ENCODE data around the gene PEPD.

The PEPD gene

DNA sequence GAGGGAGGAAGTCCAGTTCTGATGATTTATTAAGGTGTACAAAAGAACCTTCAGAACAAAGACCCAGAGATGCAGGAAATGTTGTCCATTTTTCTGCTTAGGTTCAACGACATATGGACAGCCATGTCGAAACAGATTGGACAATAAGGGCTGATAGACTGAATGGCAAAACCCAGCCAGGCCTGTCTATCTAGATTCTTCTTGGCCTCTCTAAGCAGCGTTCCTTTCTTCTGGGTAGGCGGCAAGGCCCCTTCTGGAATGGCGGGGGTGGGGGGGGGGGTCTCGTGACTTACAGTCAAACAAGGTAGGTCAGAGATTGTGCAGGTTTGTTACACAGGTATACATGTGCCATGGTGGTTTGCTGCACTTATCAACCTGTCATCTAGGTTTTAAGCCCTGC, 39.7 kb upstream of the PEPD start:
- H3K4me1 ChIP-seq (ENCODE audit: control insufficient read depth in 1 of 2, insufficient read depth in 1 of 2, low read depth in 1 of 2, low read length in 1 of 2): no peaks in the 10 kb centered on the region
- TF ChIP-seq, protein P1, sequence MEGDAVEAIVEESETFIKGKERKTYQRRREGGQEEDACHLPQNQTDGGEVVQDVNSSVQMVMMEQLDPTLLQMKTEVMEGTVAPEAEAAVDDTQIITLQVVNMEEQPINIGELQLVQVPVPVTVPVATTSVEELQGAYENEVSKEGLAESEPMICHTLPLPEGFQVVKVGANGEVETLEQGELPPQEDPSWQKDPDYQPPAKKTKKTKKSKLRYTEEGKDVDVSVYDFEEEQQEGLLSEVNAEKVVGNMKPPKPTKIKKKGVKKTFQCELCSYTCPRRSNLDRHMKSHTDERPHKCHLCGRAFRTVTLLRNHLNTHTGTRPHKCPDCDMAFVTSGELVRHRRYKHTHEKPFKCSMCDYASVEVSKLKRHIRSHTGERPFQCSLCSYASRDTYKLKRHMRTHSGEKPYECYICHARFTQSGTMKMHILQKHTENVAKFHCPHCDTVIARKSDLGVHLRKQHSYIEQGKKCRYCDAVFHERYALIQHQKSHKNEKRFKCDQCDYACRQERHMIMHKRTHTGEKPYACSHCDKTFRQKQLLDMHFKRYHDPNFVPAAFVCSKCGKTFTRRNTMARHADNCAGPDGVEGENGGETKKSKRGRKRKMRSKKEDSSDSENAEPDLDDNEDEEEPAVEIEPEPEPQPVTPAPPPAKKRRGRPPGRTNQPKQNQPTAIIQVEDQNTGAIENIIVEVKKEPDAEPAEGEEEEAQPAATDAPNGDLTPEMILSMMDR (IDR thresholded peaks at IDR 0.05): no peak
- no peaks in the 10 kb centered on the region for H3K27me3 ChIP-seq
- no peak overlapping the region for H3K4me3 ChIP-seq (ENCODE audit: low read depth in 1 of 2, low read length in 1 of 2)
- no peaks in the 10 kb centered on the region for H3K9me3 ChIP-seq
- no peaks in the 10 kb centered on the region for H3K36me3 ChIP-seq
- H3K27ac ChIP-seq: no peak overlapping the region

DNA sequence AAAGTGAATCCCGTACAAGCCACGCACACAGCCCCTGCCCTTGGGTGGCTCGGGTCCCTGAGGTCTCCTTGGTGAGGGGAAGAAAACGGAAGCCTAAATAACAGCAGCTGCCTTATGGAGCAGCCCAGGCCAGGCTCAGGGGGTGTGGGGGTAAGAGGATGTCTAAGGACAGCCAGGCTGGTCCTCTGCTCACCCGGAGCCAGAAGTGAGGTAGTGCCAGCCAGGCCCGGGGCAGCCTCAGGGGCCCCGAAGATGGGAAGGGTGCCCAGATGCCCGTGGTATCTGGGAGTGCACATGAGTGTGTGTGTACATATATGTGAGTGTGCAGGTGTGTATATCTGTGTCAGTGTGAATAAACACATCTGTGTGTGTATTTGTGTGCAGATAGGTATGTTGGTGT, 38.4 kb upstream of the PEPD start:
- Histone ChIP-seq H3K4me1 (ENCODE audit: control insufficient read depth in 1 of 2, insufficient read depth in 1 of 2, low read depth in 1 of 2, low read length in 1 of 2) (no peaks in the 10 kb centered on the region), H3K27ac (no peak overlapping the region), H3K9me3 (no peaks in the 10 kb centered on the region), H3K4me3 (ENCODE audit: low read depth in 1 of 2, low read length in 1 of 2) (no peak overlapping the region), H3K36me3 (no peaks in the 10 kb centered on the region), H3K27me3 (no peaks in the 10 kb centered on the region)
- TF ChIP-seq, protein P1 (IDR thresholded peaks at IDR 0.05): no peak

DNA sequence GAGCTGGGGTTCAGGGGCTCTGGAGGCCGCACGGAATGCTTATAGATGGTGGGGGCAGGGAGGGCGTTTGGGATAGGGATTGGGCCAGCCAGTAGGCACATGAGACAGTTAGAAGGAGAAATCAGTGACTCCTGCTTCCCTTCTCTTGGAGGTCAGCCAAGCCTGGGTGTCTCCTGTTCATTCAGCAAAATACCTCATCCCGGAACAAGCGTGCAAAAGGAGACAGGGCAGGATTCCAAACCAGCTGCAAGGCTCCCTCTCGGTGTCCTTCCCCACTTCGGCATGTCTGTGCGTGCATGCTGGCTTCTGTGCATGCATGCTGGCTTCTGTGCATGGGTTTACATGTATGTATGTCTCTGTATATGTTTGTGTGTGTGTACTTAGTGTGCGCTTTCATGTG, 37.3 kb upstream of the PEPD start:
- Histone ChIP-seq H3K9me3 (no peaks in the 10 kb centered on the region), H3K27ac (no peak overlapping the region), H3K4me1 (ENCODE audit: control insufficient read depth in 1 of 2, insufficient read depth in 1 of 2, low read depth in 1 of 2, low read length in 1 of 2) (no peaks in the 10 kb centered on the region), H3K27me3 (no peaks in the 10 kb centered on the region), H3K4me3 (ENCODE audit: low read depth in 1 of 2, low read length in 1 of 2) (no peak overlapping the region), H3K36me3 (no peaks in the 10 kb centered on the region)
- TF ChIP-seq, protein P1 (IDR thresholded peaks at IDR 0.05): no peak

DNA sequence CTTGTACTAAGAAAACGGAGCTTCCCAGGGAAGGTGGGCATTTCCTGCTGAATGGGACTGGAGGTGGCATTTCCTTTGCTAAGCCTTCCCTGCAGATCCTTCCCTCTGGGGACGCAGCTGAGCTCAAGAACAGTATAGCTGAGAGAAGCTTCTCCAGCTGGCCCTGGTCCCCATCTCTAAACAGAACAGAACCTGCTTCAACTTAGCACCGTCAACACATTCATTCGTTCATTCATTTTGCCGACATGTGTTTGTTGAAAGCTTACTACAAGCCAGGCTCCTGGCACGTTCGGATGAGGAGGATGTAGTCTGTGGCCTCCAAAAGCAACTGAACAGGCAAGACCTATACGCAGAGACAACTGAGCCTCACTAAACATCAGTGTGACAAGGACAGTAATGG, 36.6 kb upstream of the PEPD start:
- TF ChIP-seq, protein P1 (IDR thresholded peaks at IDR 0.05): no peak
- Histone ChIP-seq H3K27ac (no peak overlapping the region), H3K9me3 (no peaks in the 10 kb centered on the region)

DNA sequence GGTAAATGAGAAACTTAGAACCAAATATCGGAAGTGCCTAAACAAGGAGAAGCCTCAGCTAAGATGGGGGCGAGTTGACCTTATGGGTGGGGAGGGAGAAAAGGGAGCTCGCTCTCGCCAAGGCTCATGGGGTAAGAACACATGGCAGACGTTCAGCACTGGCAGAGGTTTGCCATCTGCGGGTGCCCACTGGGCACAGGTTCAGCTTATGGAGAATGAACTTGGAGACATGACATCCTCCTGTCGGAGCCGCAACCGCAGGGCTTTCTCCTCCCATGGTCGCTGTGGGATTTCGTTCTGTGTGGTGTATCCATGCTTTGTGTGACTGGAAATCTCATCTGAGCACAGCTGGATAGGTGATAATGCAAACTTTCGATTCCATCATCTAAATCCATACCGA, 36.1 kb upstream of the PEPD start:
- Histone ChIP-seq H3K4me1 (ENCODE audit: control insufficient read depth in 1 of 2, insufficient read depth in 1 of 2, low read depth in 1 of 2, low read length in 1 of 2) (no peaks in the 10 kb centered on the region), H3K27me3 (no peaks in the 10 kb centered on the region), H3K4me3 (ENCODE audit: low read depth in 1 of 2, low read length in 1 of 2) (no peak overlapping the region), H3K27ac (no peak overlapping the region), H3K9me3 (no peaks in the 10 kb centered on the region), H3K36me3 (no peaks in the 10 kb centered on the region)
- TF ChIP-seq, protein P1 (IDR thresholded peaks at IDR 0.05): no peak

More for the DNA sequence above, 36.6 kb upstream of the PEPD start:
- Histone ChIP-seq H3K36me3 (no peaks in the 10 kb centered on the region), H3K4me3 (ENCODE audit: low read depth in 1 of 2, low read length in 1 of 2) (no peak overlapping the region), H3K27me3 (no peaks in the 10 kb centered on the region), H3K4me1 (ENCODE audit: control insufficient read depth in 1 of 2, insufficient read depth in 1 of 2, low read depth in 1 of 2, low read length in 1 of 2) (no peaks in the 10 kb centered on the region)

DNA sequence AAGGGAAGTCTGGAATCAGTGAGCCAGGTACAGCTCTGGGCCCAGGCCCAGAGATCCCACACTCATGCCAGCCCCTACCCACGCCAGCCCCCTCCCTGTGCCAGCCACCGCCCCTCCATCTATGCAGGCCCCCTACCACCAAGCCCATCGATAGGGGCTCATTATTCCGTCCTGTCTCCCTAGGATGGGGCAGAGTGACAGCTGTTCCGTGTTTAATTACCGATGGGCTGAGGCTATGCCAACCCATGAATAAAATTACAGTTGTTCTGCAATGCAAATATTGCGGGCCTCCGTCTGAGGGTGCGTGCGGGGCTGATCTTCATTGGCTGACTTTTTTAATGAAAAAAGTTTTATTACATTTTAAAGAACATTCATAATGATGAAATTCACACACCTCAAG, 35.6 kb upstream of the PEPD start:
- Histone ChIP-seq H3K27ac (no peak overlapping the region), H3K4me1 (ENCODE audit: control insufficient read depth in 1 of 2, insufficient read depth in 1 of 2, low read depth in 1 of 2, low read length in 1 of 2) (no peaks in the 10 kb centered on the region), H3K27me3 (no peaks in the 10 kb centered on the region), H3K9me3 (no peaks in the 10 kb centered on the region), H3K36me3 (no peaks in the 10 kb centered on the region), H3K4me3 (ENCODE audit: low read depth in 1 of 2, low read length in 1 of 2) (no peak overlapping the region)
- TF ChIP-seq, protein P1 (IDR thresholded peaks at IDR 0.05): no peak
